GM10266 (cell line): Measurements from ENCODE around the gene EPG5.
A peak's percentile ranks its signal among the peaks of the same experiment; 100 is the strongest.

Experiments used
- DNase-seq: peaks from one replicate; pipeline ENCODE4 v3.0.0; 2012; ENCODE audit errors: extremely low spot score
- CTCF ChIP-seq: IDR thresholded peaks from 2 replicates; pipeline ENCODE4 v1.5.1; 2012; ENCODE audit warnings: mild to moderate bottlenecking, low read depth; ENCODE audit not compliant: control insufficient read depth, insufficient read depth; ENCODE audit errors: missing control alignments

EPG5 gene

GRCh38 chr18:45967007-45967706 lies at the start of gene EPG5:
EPG5 (minus strand) TSS chr18:45967329; CDS start chr18:45967239, 90 bp downstream.
- peak; percentile 87 for DNase-seq
- no peak for TF ChIP-seq CTCF

GRCh38 chr18:46013484-46014189 lies 46.5 kb upstream of the EPG5 start:
- peak; percentile 15 for DNase-seq
- no peak for TF ChIP-seq CTCF

GRCh38 chr18:46010676-46011075 lies 43.5 kb upstream of the EPG5 start:
- no peak for DNase-seq
- TF ChIP-seq CTCF: no peak

GRCh38 chr18:46010050-46010449 lies 42.9 kb upstream of the EPG5 start:
- no peak for TF ChIP-seq CTCF
- DNase-seq: no peak

GRCh38 chr18:46009125-46009840 lies 42.2 kb upstream of the EPG5 start:
- DNase-seq: no peak
- no peak for TF ChIP-seq CTCF

DNA sequence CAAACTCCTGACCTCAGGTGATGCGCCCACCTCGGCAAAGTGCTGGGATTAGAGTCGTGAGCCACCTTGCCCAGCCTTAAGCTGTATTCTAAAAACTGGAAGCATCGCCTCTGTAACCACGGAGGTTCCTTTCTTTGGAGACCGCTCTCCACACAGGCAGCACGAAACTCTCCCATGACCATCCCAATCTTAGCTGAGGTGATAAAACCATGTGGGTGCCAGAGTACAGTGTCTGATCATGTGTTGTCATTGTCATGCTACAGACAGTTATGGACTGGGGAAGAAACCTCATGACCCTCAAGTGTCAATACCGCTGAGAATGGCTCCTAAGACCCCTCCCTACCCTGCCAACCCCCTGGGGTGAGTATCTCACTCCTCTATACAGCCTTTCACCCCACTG lies 41.4 kb upstream of the EPG5 start:
- no peak for DNase-seq
- no peak for TF ChIP-seq CTCF
